HCT116 (cell line): Measurements from ENCODE around the gene PCSK9.

Experiments
- POLR2A ChIP-seq: IDR thresholded peaks from 2 replicates; pipeline ENCODE4 v1.7.0; 2011; ENCODE audit warnings: borderline replicate concordance; ENCODE audit not compliant: insufficient read depth, insufficient read length; ENCODE audit errors: extremely low read depth
- SIN3A ChIP-seq: IDR thresholded peaks from 2 replicates; pipeline ENCODE4 v1.6.1; 2012; ENCODE audit warnings: low read depth
- TF ChIP-seq, protein P1 (sequence below), 3 experiments: fragments of 200-600 bp in 1 of 3; sonication (generic) in 1 of 3; IDR thresholded peaks in 2 of 3; conservative IDR thresholded peaks in 1 of 3; 2 replicates each; pipeline ENCODE4 v1.5.1; 2012 to 2017; ENCODE audit warnings: low read depth in 2 of 3, low read length in 2 of 3, antibody characterized with exemption in 1 of 3, borderline replicate concordance in 1 of 3, control low read depth in 1 of 3, mild to moderate bottlenecking in 1 of 3, mixed read lengths in 1 of 3, mixed run types in 1 of 3, moderate library complexity in 1 of 3; ENCODE audit not compliant: insufficient read depth in 1 of 3

DNA sequence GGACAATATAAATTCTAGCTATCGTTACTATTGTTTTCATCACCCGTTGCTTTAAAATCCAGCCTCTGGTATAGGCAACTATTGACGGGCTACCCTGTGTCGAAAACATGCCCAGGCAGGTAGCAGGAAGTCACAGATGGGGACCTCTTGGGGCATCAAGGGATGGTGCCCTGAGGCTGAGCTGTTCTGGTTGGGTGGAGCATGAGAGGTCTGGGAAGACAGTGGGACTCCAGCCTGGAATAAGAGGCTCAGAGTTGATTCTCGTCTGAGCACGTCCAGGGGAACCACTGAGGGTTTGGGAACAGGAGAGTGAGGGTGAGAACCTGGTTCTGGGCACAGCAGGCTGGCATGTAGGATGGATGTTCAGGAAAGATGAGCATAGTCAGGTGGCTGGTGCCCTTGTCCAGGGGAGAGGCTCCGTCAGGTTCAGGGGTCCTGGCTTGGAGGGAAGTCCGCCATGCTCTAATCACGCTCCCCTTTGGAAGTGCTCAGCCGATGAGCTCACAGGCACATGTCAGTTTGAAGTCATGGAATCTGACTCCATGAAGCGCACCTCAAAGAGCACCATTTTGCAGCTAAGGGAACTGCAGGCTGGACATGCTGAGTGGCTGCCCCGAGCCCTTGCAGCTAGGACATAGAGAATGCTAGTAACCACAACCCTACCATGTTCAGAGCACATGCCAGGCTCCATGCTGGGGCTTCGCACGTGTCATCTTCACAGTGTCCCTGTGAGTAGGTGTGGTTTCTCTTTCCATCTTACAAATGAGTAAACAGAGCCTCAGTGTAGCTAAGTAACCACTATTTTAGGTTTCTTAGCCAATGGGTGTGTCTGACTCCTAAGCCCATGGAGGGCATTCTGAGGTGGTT lies 21.0 kb downstream of the PCSK9 start:
- TF ChIP-seq POLR2A (no peak), SIN3A (no peak)
- TF ChIP-seq, protein P1, sequence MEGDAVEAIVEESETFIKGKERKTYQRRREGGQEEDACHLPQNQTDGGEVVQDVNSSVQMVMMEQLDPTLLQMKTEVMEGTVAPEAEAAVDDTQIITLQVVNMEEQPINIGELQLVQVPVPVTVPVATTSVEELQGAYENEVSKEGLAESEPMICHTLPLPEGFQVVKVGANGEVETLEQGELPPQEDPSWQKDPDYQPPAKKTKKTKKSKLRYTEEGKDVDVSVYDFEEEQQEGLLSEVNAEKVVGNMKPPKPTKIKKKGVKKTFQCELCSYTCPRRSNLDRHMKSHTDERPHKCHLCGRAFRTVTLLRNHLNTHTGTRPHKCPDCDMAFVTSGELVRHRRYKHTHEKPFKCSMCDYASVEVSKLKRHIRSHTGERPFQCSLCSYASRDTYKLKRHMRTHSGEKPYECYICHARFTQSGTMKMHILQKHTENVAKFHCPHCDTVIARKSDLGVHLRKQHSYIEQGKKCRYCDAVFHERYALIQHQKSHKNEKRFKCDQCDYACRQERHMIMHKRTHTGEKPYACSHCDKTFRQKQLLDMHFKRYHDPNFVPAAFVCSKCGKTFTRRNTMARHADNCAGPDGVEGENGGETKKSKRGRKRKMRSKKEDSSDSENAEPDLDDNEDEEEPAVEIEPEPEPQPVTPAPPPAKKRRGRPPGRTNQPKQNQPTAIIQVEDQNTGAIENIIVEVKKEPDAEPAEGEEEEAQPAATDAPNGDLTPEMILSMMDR (IDR thresholded peaks at IDR 0.05 in 2 of 3, conservative IDR thresholded peaks at IDR 0.05 in 1 of 3; ENCODE audit: borderline replicate concordance in 1 of 3, insufficient read depth in 1 of 3, low read depth in 2 of 3, low read length in 2 of 3) = no peak
